HG02973 (cell line): ENCODE data around the gene TMEM108.

ENCODE experiments used
- ATAC-seq: cut with Tn5 transposase; IDR thresholded peaks from one replicate; pipeline ENCODE4 v1.9.1; 2021; ENCODE audit warnings: moderate library complexity; ENCODE audit not compliant: unreplicated experiment

TMEM108 gene

DNA sequence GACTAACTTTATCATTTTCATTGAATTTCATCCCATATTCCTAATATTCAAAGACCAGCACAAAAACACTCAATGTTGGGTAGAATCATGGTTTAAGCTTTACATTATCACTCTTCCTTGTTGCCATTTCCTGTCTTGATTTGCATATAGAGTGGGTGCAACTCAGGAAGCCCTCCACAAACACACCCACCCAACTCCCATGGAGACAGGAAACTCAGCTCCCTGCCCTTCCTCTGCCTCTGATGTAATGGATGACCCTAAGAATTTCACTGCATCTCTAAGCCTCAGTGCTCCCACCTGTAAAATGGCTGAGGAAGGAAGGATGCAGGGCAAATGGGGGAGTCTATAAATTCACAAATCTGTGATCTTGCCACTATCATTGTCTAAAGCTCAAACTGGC lies 263.5 kb downstream of the TMEM108 start:
- ATAC-seq, result no peak

- no peak for ATAC-seq
Observed at GRCh38 chr3:133303430-133303829, 265.2 kb downstream of the TMEM108 start.

- ATAC-seq, result no peak
Observed at GRCh38 chr3:133317866-133318265, 279.7 kb downstream of the TMEM108 start.

- ATAC-seq, result no peak
Observed at GRCh38 chr3:133328373-133328772, 290.2 kb downstream of the TMEM108 start.

GRCh38 chr3:133329626-133330025 lies 291.4 kb downstream of the TMEM108 start:
- ATAC-seq, result no peak

- ATAC-seq, result no peak
Observed at GRCh38 chr3:133330065-133330464, 291.9 kb downstream of the TMEM108 start.

- ATAC-seq, result no peak
Observed at GRCh38 chr3:133330522-133330921, 292.3 kb downstream of the TMEM108 start.

DNA sequence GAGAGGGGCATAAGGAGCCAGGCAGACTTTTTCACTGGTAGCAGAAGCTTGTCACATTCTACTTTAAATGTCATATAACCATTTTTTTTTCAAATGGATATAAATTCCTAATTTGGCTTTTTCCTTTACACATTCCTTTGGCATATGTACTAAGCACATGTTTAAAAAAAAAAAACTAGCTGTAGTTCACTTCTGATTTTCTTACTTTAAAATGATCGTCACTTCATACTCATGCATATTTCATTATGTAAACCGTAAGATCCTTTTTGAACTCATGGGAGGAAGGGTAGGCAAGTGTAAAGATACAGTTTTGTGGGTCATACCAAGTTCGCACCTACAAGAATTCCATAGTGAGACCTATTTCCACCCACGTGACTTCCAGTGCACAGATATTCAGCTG lies 316.5 kb downstream of the TMEM108 start:
- no peak for ATAC-seq

GRCh38 chr3:133360476-133360875 lies 322.3 kb downstream of the TMEM108 start:
- ATAC-seq, result no peak

DNA sequence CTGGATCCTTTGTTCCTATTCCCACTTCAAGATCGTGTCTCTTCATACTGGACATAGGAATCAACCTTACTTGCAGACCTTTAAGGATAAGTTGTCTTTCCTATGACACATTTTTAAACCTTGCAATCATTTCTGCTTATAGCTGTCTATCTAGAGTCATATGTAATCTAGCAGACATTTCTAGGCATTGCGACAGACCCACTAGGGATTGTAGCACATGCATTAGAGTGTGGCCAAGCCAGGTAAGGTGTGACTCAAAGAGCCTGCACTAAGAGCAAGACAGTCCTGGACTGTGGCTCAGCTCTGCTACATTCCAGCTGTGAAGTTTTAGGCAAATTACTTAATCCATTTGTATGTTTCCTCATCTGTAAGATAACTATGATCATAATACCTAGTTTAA lies 322.8 kb downstream of the TMEM108 start:
- no peak for ATAC-seq

DNA sequence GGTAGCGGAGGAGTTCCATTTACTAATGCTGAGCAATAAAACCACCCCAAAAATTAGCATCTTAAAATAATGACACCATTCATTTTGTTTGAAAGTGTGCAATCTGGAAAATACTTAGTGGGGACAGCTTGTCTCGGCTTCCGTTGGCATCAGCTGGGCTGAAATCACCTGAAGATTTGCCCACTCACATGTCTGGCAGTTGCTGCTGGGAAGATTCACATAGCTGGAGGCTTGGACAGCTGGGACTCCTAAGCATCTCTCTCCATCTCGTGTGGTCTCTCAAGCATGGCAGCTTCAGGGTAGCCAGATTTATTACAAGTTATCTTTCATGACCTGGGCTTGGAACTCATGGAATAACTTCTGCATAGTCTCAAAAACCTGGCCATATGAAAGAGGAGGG lies 323.2 kb downstream of the TMEM108 start:
- ATAC-seq, result no peak

GRCh38 chr3:133362539-133362938 lies 324.3 kb downstream of the TMEM108 start:
- no peak for ATAC-seq

DNA sequence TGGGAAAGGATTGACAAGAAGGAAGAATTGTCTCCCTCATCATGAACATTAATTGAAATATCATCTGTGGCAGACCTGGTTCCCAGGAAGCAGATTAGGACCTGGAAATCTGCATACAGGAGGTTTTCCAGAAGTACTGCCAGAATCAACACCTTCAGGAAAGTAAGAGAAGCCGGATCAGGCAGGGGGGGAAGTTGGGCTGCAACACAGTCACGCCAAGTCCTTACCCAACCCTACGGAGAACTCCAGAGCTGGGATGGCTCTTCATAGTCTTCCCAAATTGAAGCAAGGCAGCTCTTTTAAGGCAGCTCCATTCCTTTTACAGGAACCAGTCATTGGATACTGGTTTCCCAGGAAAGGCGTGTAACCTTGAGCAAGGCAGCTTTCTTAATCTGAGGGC lies 326.5 kb downstream of the TMEM108 start:
- no peak for ATAC-seq

DNA sequence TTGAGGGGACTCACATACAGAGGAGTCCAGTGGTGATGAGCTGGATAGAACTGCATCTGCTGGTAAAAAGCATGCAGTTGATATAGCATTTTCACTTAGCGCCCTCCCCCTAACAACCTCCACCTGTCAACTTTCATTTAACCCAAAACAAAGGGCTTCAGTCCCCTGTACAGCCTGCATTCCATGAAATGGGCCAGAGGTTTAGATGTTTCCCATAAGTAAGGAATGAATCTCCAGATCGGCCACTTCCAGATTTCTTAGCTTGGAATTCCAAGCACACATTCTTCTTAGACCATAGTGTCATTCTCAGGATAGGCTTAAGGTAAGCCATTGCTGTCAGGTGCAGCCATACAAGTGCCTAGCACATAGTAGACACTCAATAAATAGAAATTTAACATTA lies 328.7 kb downstream of the TMEM108 start:
- no peak for ATAC-seq

- ATAC-seq, result no peak
Observed at GRCh38 chr3:133367403-133367802, 329.2 kb downstream of the TMEM108 start.

DNA sequence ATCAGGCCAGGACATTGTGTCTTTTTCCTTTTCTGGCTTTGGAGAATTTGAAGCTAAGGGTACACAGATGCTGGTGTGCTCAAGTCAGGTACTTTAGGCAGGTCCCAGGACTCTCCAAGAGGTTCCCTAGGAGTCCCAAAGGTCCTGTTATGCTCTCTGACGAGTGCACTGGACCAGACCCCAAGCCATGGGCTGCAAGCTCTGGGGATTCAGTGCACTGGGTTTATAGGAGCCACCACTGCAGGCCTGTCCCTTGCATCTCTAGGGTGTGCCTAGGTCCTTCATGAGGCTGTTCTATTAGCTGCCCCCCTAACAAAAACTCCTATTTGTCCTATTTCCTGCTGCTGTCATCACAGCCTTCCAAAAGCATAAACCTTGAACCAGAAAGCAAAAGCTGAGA lies 329.8 kb downstream of the TMEM108 start:
- no peak for ATAC-seq

DNA sequence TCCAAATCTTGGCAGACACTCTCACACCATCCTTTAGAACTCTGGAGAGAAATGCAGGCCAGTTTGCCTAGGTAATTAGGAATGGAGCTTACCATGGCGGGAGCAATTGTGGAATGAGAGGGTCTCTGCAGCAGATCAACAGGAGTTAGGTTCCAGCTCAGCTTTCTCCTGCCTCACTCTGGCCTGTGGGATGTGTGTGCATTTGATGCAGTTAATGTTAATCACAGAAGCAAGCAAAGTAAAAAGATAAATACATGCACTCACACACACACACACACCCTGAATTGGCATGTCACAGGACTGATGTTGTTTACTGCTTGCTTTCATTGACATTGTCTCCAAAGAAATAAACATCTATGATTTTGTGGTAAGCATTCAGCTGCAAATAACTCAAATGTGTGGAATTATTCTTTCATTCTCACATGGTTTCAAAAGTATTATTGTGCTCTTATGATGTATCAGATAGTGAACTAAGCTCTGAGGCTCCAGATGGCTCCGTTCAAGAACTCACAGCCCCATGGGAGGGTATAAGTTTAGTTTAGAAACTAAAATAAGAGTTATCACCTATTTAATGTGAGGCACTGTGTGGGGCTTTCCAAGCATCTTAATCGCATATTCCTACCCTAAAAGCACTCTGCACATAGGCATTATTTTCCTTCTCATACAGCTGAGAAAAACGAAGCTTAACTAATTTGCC lies 330.3 kb downstream of the TMEM108 start:
- ATAC-seq, result no peak

DNA sequence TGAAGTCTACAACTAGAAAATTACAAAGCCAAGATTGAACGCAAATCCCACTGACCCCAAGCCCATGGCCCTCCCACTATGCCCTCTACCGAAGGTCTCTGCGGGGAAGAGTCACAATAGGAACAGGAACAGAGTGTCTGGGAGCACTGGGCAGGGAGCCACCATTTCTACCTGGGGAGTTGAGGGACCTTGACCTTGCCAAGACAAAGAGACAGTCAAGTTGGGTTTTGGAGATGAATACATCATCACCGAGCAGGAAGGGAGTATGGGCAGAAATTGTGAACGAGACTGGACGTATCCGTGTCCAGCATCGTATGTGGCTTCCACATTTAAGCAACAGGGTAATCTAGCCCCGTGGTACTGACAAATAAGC lies 330.9 kb downstream of the TMEM108 start:
- ATAC-seq, result no peak

DNA sequence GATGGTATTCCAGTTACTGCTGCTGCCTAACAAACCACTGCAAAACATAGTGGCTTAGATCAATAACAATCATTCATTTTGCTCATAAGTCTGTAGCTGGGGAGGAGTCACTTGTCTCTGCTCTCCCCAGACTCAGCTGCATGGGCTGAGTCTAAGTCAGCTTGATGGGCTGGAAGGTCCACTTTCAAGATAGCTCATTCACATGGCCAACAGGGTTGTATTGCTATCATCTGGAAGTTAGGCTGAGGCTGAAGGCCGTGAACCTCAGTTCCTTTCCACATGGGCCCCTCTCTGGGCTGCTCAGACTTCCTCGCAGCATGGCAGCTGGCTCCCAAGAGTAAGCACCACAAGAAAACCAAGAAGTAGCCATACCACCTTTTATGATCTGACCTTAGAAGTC lies 333.0 kb downstream of the TMEM108 start:
- no peak for ATAC-seq

GRCh38 chr3:133371676-133372075 lies 333.5 kb downstream of the TMEM108 start:
- ATAC-seq, result no peak

DNA sequence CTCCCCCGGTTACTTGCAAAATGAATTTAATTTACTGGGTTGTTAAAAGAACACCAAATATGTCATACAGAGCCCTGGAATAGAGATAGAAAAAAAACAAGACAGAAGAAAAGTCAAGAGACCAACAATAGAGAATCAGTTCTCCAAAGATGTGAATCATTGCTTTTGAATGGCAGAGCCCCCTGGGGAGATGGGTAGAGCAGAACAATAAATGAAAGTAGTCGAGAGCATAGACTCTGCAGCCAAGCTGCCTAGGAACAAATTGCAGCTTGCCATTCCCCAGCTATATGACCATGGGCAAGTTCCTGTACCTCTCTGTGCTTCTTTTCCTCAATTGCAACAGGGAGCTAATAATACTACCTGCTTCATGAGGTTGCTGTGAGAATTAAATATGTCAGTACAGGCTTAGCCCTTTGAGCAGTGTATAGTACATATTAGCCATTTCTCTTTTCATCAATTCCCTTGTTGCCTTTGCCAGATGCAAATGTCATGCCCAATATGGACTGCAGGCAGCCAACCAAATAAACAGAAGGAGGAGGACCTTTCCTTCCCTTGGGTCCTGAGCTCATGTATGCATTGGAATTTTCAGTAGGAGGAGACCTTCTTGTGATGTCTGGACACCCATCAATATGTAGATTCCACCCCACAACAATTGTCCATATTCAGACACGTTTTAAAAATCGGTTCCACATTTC lies 336.7 kb downstream of the TMEM108 start:
- no peak for ATAC-seq

DNA sequence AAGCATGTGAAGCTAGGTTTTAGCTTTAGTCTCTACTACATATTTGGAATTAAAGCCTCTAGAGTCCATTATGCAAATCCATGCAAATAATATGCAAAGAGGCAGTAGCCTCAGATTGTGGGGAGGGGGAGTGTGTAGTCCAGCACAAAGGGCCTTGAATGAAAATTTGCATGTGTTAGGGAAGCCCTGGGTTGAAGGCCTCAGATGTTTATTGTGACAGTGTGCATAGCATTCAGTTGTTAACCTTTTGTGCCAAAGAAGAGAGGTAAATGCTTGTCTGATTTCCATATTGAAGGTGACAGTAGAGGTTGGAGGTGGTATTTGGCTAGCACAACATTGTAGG lies 337.2 kb downstream of the TMEM108 start:
- no peak for ATAC-seq

GRCh38 chr3:133376810-133377209 lies 338.6 kb downstream of the TMEM108 start:
- no peak for ATAC-seq
